SK-N-MC (cell line): Measurements from ENCODE around the gene NEURL4.

Experiments
- DNase-seq: peaks from one replicate; pipeline ENCODE4 v3.0.0-alpha.2; 2011; ENCODE audit warnings: low read depth, low spot score
- H3K27ac ChIP-seq: fragments of 200-600 bp; sonication (generic); 2 replicates; pipeline ENCODE4 v1.5.1; 2016; ENCODE audit warnings: mixed run types
- H3K36me3 ChIP-seq: fragments of 200-600 bp; sonication (generic); 2 replicates; pipeline ENCODE4 v1.6.1; 2017; ENCODE audit warnings: antibody characterized with exemption, low read length, mixed read lengths; ENCODE audit not compliant: insufficient read depth
- H3K4me3 ChIP-seq: fragments of 200-600 bp; sonication (generic); 2 replicates; pipeline ENCODE4 v1.5.1; 2016
- H3K9ac ChIP-seq: fragments of 200-600 bp; sonication (generic); 2 replicates; pipeline ENCODE4 v1.8.0; 2017; ENCODE audit warnings: mixed run types, mixed read lengths; ENCODE audit not compliant: insufficient read length
- H3K9me3 ChIP-seq: fragments of 200-600 bp; sonication (generic); 2 replicates; pipeline ENCODE4 v1.6.1; 2017; ENCODE audit warnings: low read depth, mild to moderate bottlenecking, antibody characterized with exemption, low read length, moderate library complexity, mixed read lengths
- EZH2 ChIP-seq: fragments of 200-600 bp; sonication (generic); IDR thresholded peaks from one replicate; pipeline ENCODE4 v1.6.1; 2017; ENCODE audit warnings: antibody characterized with exemption
- FOXP2 ChIP-seq: optimal IDR thresholded peaks from 2 replicates; pipeline ENCODE3; 2011; ENCODE audit warnings: mild to moderate bottlenecking, moderate library complexity; ENCODE audit not compliant: insufficient read depth; ENCODE audit errors: extremely low read length, control extremely low read depth
- POLR2AphosphoS5 ChIP-seq: IDR thresholded peaks from 2 replicates; pipeline ENCODE4 v1.6.1; 2012; ENCODE audit warnings: mild to moderate bottlenecking, low read depth, low read length, borderline replicate concordance

Gene NEURL4

DNA sequence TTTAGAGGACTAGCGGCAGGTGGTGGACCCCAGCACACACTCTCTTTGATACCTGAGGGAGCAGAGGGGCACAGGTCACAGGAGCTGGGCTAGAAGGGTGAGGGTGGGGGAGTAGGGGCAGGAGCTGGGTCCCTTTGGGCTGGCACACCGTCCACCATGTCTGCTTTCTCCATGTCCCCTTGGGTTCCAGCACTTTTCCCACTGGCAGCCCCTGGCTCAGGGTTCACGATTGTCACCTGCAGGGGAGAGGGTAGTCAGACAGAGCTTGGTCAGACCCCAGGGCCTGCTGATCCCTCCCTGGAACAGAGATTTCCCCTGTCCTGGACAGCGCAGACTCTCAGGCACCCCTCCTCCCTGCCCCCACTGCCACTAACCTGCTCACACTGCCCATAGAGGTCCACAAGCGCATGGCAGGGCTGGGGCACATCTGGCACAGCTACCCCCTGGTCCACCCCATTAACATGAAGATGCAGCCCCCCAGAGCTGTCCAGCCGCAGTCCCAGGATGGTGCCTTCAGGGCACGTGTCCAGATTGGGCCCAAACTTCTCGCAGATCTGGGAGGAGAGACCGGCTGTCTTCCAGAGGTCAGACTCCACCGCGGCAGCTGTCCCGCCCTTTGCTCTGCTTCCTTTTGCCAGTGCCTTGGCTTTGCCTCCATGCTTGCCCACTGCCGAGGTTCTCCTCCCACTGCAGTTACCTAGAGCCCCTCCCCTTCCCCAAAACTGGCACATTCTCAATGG, 10.8 kb downstream of the NEURL4 start:
- H3K36me3 ChIP-seq = peaks cover 48% of the 10 kb centered on the region
- TF ChIP-seq FOXP2 = no peak
- no peak for TF ChIP-seq EZH2
- TF ChIP-seq POLR2AphosphoS5 = no peak

DNA sequence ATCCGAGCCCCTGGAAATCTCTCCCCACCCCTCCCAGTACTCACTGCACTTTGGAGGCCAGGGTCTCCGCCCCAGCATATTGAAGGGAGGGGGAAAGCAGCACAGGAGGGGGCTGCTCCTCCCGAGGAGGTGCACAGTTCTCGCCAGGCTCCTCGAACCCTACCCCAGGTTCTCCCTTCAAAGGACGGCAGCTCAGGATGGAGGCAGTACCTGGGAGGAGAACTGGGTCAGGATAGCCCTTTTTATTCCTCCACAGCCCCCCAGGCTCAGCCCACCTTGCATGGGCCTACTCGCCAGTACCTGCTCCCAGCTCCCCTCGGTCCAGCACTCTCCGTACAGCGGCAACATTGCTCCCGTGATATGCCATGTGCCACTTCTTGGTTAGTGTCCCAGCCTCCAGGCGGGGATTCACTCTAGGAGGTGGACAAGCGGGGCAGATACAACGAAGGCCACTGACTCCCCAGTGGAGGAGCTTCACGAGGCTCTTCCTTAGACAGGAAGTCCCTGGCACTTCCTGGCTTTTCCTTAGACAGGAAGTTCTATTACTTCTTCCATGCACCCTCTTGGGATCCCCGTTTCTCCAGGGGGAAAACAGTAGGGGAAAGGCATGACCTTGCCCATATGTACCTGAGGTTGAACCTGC, 11.9 kb downstream of the NEURL4 start:
- no peak for TF ChIP-seq FOXP2
- H3K9me3 ChIP-seq = no peaks in the 10 kb centered on the region
- no peak for DNase-seq
- H3K9ac ChIP-seq = no peak overlapping the region
- H3K27ac ChIP-seq = no peak overlapping the region
- H3K4me3 ChIP-seq = no peak overlapping the region
- peaks cover 48% of the 10 kb centered on the region for H3K36me3 ChIP-seq

More for the DNA sequence above, 10.8 kb downstream of the NEURL4 start:
- no peak overlapping the region for H3K4me3 ChIP-seq
- no peaks in the 10 kb centered on the region for H3K9me3 ChIP-seq
- DNase-seq = no peak
- no peak overlapping the region for H3K27ac ChIP-seq
- no peak overlapping the region for H3K9ac ChIP-seq

DNA sequence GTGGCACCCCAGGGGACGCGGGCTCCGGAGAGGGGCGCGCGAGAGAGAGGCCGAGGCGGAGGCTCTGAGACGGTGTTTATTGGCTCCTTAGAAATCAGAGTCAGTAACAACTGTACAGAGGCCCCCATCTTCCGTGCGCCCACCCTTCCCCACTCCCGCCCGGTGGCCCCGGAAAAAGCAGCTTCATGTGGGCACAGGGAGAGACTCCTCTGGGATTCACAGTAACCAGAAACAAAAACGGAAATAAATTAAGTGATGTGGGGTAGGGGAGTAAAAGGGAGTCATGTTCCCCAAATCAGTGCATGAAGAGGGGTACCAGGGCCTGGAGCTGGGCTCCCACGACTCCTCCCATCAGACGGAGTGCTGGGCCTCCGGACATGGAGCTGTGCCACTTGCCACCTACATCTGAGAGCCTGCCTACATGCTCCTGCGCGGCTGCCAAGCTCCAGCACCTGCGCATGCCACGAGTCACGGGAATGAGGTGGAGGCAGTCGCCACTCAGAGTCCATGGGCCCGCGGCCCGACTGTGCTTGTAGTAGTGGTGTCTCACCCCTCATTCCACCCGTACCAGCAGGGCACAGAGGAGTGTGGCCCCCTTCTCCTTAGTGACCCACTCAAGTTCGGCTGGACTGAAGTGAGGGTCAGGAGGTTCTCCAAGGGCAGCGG, 13.4 kb downstream of the NEURL4 start:
- Histone ChIP-seq H3K36me3 (peaks cover 47% of the 10 kb centered on the region), H3K27ac (peak overlapping the region; percentile 81)
- no peak for DNase-seq

DNA sequence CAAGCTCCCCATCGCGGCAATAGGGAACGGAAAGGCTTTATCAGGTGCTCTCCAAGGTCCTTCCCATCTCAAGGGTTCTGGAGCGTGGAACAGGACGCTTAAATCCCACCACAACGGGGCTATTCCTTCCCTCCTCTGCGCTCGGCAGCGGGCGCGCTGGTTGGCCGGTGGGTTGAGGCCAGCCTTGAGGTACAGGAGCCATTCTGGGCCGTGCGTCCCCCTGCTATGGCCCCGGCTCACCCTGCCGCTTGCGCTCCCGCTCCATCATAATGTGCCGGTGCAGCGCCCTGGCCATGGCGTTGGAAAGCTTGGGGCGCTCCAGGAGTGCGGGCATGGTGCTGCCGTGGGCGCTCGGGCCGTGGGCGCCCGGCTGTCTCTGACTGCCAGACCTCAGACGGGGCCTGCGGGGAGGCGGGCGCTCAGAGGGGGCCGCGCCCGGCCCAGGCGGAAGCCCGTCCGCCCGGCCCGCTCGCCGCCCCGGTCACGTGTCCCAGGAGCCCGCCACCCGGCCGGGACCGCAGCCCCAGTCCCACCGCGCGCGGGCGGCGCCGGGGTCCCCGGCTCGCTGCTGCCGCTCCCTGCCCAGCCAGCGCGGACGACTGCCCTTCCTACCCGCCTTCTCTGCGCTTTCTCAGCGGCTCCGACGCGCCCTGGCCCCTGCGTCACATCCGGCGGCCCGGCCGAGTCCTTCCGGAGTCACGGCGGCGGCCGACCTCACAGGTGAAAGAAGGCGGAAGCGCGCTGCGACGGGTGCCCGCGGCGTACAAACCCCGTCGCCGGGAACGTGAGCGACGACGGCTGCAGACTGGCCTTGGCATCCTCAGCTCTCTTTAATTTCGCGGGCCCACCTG, 14.2 kb downstream of the NEURL4 start, which contains the start of gene GPS2:
Gene GPS2 (minus strand): TSS at position 642 of the 851 bp plus-strand sequence. CDS start 308 bp downstream, at position 334.
- Histone ChIP-seq H3K4me3 (peak within 1 kb of the TSS; percentile 96), H3K9ac (peak within 1 kb of the TSS; percentile 93), H3K9me3 (no peaks in the 10 kb centered on the region), H3K36me3 (peaks cover 50% of the 10 kb centered on the region), H3K27ac (peak within 1 kb of the TSS; percentile 81)
- TF ChIP-seq EZH2 (no peak), FOXP2 (no peak), POLR2AphosphoS5 (peak; percentile 71; the same call in 1 of the 2 replicates)
- no peak for DNase-seq

More for the DNA sequence above, 13.4 kb downstream of the NEURL4 start:
- H3K9me3 ChIP-seq = no peaks in the 10 kb centered on the region
- TF ChIP-seq POLR2AphosphoS5 = no peak
- TF ChIP-seq FOXP2 = no peak
- no peak for TF ChIP-seq EZH2
- H3K4me3 ChIP-seq = peak overlapping the region; percentile 96
- H3K9ac ChIP-seq = peak overlapping the region; percentile 93

DNA sequence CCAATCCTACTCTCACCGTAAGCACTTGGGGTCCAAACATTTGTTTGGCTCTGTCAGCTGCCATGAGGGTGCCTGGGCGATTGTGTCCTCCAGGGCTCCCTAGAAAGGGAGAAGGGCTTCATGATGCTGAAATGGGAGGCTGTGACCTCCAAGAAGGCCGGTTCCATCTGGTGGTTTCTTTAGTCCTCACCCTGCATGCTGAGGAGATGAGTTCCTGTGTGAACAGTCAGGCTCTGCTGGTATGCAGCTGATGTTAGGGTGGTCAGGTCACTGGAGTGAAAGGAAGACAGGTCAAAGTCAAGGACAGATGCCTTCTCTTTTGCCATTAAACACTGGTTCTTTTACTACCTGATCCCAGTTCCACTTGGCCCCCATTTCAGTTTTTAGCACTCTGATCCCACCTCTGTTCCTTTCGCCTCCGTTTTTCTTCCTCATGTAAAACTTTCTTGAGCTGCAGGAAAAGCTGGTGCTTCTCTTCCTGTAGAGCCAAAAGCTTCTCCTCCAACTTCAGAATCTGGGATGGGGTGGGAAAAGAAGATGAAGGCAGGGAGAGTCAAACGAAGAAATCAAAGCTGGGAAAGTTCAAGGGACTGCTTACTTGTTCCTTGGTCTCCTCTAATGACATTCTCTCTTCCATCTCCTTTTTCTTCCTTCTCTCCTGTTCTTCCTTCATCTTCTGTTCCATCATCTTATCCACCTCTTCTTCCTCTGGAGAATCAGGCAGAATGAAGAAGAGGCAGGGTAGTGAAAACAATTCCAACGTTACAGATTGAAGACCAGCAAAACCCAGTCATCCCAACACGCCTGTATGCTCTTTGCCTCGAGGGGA, 15.0 kb downstream of the NEURL4 start:
- Histone ChIP-seq H3K9ac (peak overlapping the region; percentile 93), H3K36me3 (peaks cover 58% of the 10 kb centered on the region), H3K4me3 (peak overlapping the region; percentile 96), H3K27ac (peak overlapping the region; percentile 81; the same call in 1 of the 2 replicates), H3K9me3 (no peaks in the 10 kb centered on the region)
- TF ChIP-seq POLR2AphosphoS5 (no peak), FOXP2 (no peak), EZH2 (no peak)
- DNase-seq = no peak

DNA sequence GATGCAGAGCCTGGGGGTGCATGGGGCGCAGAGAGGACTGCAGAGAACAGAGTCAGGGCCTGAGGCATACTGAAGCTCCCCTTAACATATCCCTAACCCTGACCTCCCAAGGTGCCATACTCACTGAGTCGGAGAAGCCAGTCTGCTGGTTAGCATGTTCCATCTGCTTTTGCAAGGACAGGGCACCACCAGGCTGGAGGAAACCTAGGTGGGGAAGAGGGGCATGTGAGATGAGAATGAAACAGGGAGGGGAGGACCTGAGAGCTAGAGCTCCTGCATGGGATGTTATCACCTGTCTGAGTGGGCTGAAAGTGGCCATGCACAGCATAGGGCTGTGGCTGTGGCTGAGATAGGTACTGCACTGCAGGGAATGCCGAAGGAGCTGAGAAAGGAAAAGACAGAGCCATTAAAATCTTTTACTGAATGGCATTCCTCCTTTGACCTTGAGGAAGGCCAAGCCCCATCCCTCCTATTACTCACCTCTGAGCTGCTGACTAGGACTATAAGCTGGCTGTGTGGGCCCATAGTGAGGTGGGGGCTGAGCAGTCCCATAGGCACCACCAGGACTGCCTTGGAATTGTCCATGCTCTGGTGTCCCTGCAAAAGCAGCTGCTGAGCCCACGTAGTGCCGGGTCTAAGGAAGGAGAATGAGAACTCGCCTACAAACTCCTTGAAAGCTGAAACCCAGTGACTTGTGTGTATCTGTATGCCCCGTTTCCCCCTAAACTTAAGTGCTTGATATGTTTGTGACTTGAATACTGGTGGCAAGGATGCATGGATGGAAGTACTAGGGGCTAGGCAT, 15.8 kb downstream of the NEURL4 start:
- Histone ChIP-seq H3K27ac (peak overlapping the region; percentile 81; the same call in 1 of the 2 replicates), H3K9me3 (no peaks in the 10 kb centered on the region), H3K9ac (no peak overlapping the region), H3K36me3 (peaks cover 54% of the 10 kb centered on the region), H3K4me3 (no peak overlapping the region; the same call in 1 of the 2 replicates)
- DNase-seq = no peak
- no peak for TF ChIP-seq EZH2
- no peak for TF ChIP-seq FOXP2
- no peak; the same call in 1 of the 2 replicates for TF ChIP-seq POLR2AphosphoS5
